Transverse colon (tissue), 4 donors: Measurements from ENCODE around the gene CASQ1. TPM values are rescaled to one million over a fixed set of nuclear protein-coding genes. Genes with fewer than 3 reads are reported as not detected.
A peak's percentile ranks its signal among the peaks of the same experiment; 100 is the strongest.

Experiments
- DNase-seq: peaks from one replicate; pipeline ENCODE4 v3.0.0-alpha.2; 2019
- H3K27ac ChIP-seq, 4 donors: fragments of 200-600 bp; sonication (generic); 2 replicates each; pipeline ENCODE4 v1.5.1; 2016 to 2018; ENCODE audit warnings: inconsistent platforms in 4 of 4
- H3K27me3 ChIP-seq: fragments of 200-600 bp; sonication (generic); 2 replicates; pipeline ENCODE4 v1.5.1; 2017; ENCODE audit warnings: inconsistent platforms
- H3K36me3 ChIP-seq, 4 donors: fragments of 200-600 bp; sonication (generic); 2 replicates each; pipeline ENCODE4 v1.5.1; 2017 to 2019; ENCODE audit warnings: inconsistent platforms in 4 of 4
- H3K4me1 ChIP-seq, 4 donors: fragments of 200-600 bp; sonication (generic); 2 replicates each; pipeline ENCODE4 v1.5.1; 2017 to 2020; ENCODE audit warnings: inconsistent platforms in 4 of 4
- H3K4me3 ChIP-seq, 4 donors: fragments of 200-600 bp; sonication (generic); 1 replicate in 1 of 4; 2 replicates in 3 of 4; pipeline versions ENCODE4 v1.5.1 to v1.6.1; 2017 to 2019; ENCODE audit warnings: inconsistent platforms in 4 of 4
- H3K9me3 ChIP-seq, 2 donors: fragments of 200-600 bp; sonication (generic); 2 replicates each; pipeline ENCODE4 v1.5.1; 2017 to 2019; ENCODE audit warnings: inconsistent platforms in 2 of 2
- EP300 ChIP-seq: sonication (generic); formaldehyde crosslinking; IDR thresholded peaks from one replicate; pipeline ENCODE4 v1.6.1; 2017; ENCODE audit warnings: antibody characterized with exemption, low read depth
- POLR2A ChIP-seq: fragments of 450-650 bp; IDR thresholded peaks from one replicate; pipeline ENCODE4 v1.6.1; 2016; ENCODE audit warnings: antibody characterized with exemption, mild to moderate bottlenecking, moderate library complexity
- POLR2AphosphoS5 ChIP-seq, 3 donors: sonication (generic); formaldehyde crosslinking; IDR thresholded peaks; one replicate each; pipeline ENCODE4 v1.6.1; 2016; ENCODE audit warnings: antibody characterized with exemption in 3 of 3
- WGBS, 2 donors: methylation state at CpG; one replicate each; pipeline ENCODE4 v1.1.5; 2018; ENCODE audit warnings: low coverage in 1 of 2; 5-methylcytosine and 5-hydroxymethylcytosine counted together
- in situ Hi-C, 4 donors: fragments of 200-750 bp; cut with MboI; loops; one replicate each; pipeline versions ENCODE4 v1.15.0 to v1.15.1; 2017; ENCODE audit warnings: low sequenced_read_pairs in 3 of 4, low pct_ligation_motif_present in 1 of 4, low pct_unique_long_range_greater_than_20kb in 1 of 4
- intact Hi-C: fragments of 100-400 bp; cut with DNase I; formaldehyde crosslinking; loops from one replicate; pipeline ENCODE4 v1.15.1; 2023; ENCODE audit warnings: low total_unique reads
- total RNA-seq, 4 donors: library from RNA; depleted of rRNA; stranded (reverse); fragments of >200 nt; gene quantifications; one replicate each; pipeline ENCODE4 v1.1.0, GENCODE V29; 2016
- TF ChIP-seq, protein P1 (sequence below), 5 experiments: fragments of 200-600 bp in 3 of 5; fragments of 450-650 bp in 2 of 5; sonication (generic) in 3 of 5; IDR thresholded peaks; 1 replicate in 2 of 5; 2 replicates in 3 of 5; pipeline ENCODE4 v1.5.1; 2016 to 2017; ENCODE audit warnings: antibody characterized with exemption in 5 of 5, inconsistent platforms in 3 of 5, mild to moderate bottlenecking in 2 of 5, moderate library complexity in 1 of 5

The CASQ1 gene
- total RNA-seq, 4 donors from 2014 or later = 0.55 to 0.95 TPM; not detected in 2

DNA sequence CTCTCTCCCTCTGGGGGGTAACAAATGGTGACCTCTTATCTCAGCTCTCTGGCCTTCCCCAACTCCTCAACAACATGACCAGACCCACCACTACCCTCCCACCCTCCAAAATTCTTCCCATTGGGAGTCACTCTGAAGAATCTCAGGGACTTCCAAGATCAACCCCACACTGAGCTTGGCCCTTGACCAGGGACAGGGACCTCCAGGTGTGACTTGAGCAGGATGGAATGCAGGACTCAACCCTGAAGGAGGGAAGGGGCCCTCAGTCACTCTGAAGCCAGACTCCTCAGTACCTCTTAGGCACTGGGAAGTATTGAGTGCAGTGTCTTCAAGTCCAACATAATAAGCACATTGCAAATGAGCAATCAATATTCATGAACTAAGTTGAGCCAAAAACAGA, 1.9 kb downstream of the CASQ1 start:
- Histone ChIP-seq H3K36me3 (no peaks in the 10 kb centered on the region), H3K27ac (no peak overlapping the region), H3K4me1 (peaks cover 5 to 16% (median 10%) of the 10 kb centered on the region in 4 donors), H3K27me3 (no peaks in the 10 kb centered on the region), H3K9me3 (no peaks in the 10 kb centered on the region), H3K4me3 (no peak overlapping the region)
- in situ Hi-C loops = loop anchor here (5.0 to 25.0 kb wide), 4 partner anchors 63 to 103 kb away; partner anchors contain the start of gene PEX19 (in 1 of the 4)
- DNase-seq = no peak
- no peak for TF ChIP-seq EP300
- no peak for TF ChIP-seq POLR2A
- TF ChIP-seq, protein P1, sequence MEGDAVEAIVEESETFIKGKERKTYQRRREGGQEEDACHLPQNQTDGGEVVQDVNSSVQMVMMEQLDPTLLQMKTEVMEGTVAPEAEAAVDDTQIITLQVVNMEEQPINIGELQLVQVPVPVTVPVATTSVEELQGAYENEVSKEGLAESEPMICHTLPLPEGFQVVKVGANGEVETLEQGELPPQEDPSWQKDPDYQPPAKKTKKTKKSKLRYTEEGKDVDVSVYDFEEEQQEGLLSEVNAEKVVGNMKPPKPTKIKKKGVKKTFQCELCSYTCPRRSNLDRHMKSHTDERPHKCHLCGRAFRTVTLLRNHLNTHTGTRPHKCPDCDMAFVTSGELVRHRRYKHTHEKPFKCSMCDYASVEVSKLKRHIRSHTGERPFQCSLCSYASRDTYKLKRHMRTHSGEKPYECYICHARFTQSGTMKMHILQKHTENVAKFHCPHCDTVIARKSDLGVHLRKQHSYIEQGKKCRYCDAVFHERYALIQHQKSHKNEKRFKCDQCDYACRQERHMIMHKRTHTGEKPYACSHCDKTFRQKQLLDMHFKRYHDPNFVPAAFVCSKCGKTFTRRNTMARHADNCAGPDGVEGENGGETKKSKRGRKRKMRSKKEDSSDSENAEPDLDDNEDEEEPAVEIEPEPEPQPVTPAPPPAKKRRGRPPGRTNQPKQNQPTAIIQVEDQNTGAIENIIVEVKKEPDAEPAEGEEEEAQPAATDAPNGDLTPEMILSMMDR (IDR thresholded peaks at IDR 0.05) = no peak
- TF ChIP-seq POLR2AphosphoS5 (IDR thresholded peaks at IDR 0.05) = no peak
- intact Hi-C loops = loop anchor here (10.0 kb wide), 2 partner anchors 87 to 103 kb away; no protein-coding TSS in a partner anchor

DNA sequence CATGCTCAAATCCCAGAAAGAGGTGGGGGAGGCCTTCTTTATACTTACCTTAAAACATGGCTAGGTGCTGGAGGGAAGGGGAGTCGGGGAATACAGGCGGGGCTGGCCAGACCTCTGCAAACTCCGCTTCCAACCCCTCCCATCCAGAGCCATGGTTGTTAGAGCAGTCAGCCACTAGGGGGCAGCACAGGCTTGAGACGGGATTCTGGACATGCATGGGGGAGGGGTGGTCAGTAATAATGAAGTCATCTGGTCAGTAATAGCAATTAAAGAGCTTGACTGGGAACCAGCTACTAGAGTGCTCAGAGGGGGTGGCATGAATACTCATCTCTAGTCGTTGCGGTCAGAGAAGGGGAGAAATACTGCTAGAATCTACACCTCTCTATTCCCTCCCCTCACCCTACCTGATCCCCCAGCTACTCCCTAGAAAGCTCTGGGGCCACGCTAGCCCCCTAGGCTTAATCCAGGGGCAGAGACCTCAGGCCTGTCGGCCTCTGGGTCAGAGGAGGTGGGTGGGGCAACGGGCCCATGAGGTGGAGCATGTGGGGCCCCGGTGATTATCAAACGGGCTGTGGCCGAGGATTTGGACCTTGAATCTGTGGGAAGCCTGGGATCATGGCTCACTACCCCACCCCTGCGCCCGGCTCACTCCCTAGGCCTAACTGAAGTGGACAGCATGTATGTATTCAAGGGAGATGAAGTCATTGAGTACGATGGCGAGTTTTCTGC, 2.9 kb downstream of the CASQ1 start:
- in situ Hi-C loops = loop anchor here (5.0 to 25.0 kb wide), 4 partner anchors 62 to 102 kb away; partner anchors contain the start of gene PEX19 (in 1 of the 4)

DNA sequence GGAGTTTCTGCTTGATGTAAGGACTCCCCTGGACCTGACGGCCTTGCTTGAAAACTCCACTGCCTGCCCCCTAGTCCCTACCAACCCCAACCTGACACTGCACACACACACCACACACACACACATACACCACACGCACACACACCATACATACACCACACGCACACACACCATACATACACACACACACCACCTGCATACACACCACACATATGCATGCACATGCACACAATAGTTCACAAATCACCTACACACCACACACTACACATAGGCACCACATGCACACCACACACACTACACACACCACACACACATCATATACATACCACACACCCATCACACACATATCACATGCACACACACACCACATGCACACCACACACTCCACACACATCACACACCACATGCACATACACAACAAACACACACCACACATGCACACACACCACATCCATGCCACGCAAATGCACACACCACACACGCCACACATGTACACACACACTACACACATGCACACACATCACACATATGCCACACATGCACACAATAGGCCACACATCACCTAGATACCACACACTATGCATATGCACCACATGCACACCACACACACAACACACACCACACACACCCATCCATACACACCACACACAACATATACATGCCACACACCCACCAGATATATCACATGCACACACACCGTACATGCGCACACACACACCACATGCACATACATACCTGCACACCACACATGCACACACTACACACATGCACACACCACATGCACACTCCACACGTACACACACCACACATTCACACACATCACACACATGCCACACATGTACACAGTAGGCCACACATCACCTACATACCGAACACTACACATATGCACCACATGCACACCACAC, 3.7 kb downstream of the CASQ1 start:
- Histone ChIP-seq H3K4me1 (peaks cover 5 to 16% (median 10%) of the 10 kb centered on the region in 4 donors), H3K4me3 (no peak overlapping the region), H3K36me3 (no peaks in the 10 kb centered on the region), H3K27me3 (no peaks in the 10 kb centered on the region), H3K27ac (no peak overlapping the region), H3K9me3 (no peaks in the 10 kb centered on the region)
- DNase-seq = no peak
- TF ChIP-seq, protein P1 (IDR thresholded peaks at IDR 0.05) = no peak
- no peak for TF ChIP-seq POLR2A
- in situ Hi-C loops (loop anchor here (5.0 to 25.0 kb wide), 4 partner anchors 61 to 101 kb away; partner anchors contain the start of gene PEX19 (in 1 of the 4)), intact Hi-C loops (loop anchor here (10.0 kb wide), 2 partner anchors 89 to 101 kb away; no protein-coding TSS in a partner anchor)
- 69 to 81% methylated on average over 5 to 9 of the region's 9 CpGs for WGBS, 2 donors

More for the DNA sequence above, 2.9 kb downstream of the CASQ1 start:
- H3K27ac ChIP-seq = no peak overlapping the region
- TF ChIP-seq POLR2AphosphoS5 (IDR thresholded peaks at IDR 0.05) = peak; percentile 7 to 29 (median 12)
- TF ChIP-seq, protein P1 (IDR thresholded peaks at IDR 0.05) = peak; percentile 95 to 98 (median 97)
- no peak for TF ChIP-seq EP300
- no peaks in the 10 kb centered on the region for H3K9me3 ChIP-seq
- peak; percentile 88 for DNase-seq
- no peaks in the 10 kb centered on the region for H3K36me3 ChIP-seq
- intact Hi-C loops = loop anchor here (10.0 kb wide), 2 partner anchors 88 to 102 kb away; no protein-coding TSS in a partner anchor
- WGBS, 2 donors = 27 to 29% methylated on average over 6 to 16 of the region's 16 CpGs
- no peaks in the 10 kb centered on the region for H3K27me3 ChIP-seq
- no peak overlapping the region for H3K4me3 ChIP-seq
- H3K4me1 ChIP-seq = peaks cover 5 to 16% (median 10%) of the 10 kb centered on the region in 4 donors

DNA sequence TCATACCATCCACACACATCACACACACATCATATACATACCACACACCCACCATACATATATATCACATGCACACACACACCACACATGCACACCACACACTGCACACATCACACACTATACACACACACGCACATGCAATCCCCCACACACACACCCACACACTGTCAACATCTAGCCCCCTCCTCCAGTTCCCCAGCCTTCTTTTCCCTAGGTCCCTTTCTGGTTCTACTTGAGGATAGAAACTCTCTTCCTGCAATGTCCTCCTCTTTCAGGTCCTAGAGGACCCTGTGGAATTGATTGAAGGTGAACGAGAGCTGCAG, 4.3 kb downstream of the CASQ1 start:
- no peak overlapping the region for H3K4me3 ChIP-seq
- no peaks in the 10 kb centered on the region for H3K9me3 ChIP-seq
- H3K27me3 ChIP-seq = no peaks in the 10 kb centered on the region
- intact Hi-C loops (loop anchor here (5.0 to 10.0 kb wide), 3 partner anchors 58 to 100 kb away; no protein-coding TSS in a partner anchor), in situ Hi-C loops (loop anchor here (5.0 to 25.0 kb wide), 4 partner anchors 60 to 100 kb away; partner anchors contain the start of gene PEX19 (in 1 of the 4))
- no peak overlapping the region for H3K27ac ChIP-seq
- WGBS, 2 donors = 78 to 82% methylated on average over 1 to 2 of the region's 2 CpGs
- no peak for DNase-seq
- TF ChIP-seq POLR2AphosphoS5 (IDR thresholded peaks at IDR 0.05) (no peak), EP300 (no peak), POLR2A (no peak)
- TF ChIP-seq, protein P1 (IDR thresholded peaks at IDR 0.05) = no peak
- H3K36me3 ChIP-seq = no peaks in the 10 kb centered on the region
- H3K4me1 ChIP-seq = peaks cover 5 to 13% (median 9%) of the 10 kb centered on the region in 4 donors
